GM18502 (cell line): ENCODE measurements around the gene ADAP1.
"Not testable (repeated sequence)": the region's sequence is repeated elsewhere in the genome, so short reads cannot be mapped to it uniquely, and the experiment has no call there.

Experiments used
- ATAC-seq: cut with Tn5 transposase; IDR thresholded peaks from one replicate; pipeline ENCODE4 v1.9.1; 2021; ENCODE audit warnings: mild to moderate bottlenecking; ENCODE audit not compliant: unreplicated experiment, poor library complexity

ADAP1 gene, protein sequence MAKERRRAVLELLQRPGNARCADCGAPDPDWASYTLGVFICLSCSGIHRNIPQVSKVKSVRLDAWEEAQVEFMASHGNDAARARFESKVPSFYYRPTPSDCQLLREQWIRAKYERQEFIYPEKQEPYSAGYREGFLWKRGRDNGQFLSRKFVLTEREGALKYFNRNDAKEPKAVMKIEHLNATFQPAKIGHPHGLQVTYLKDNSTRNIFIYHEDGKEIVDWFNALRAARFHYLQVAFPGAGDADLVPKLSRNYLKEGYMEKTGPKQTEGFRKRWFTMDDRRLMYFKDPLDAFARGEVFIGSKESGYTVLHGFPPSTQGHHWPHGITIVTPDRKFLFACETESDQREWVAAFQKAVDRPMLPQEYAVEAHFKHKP

GRCh38 chr7:954330-955238 lies at the start of gene ADAP1:
Gene ADAP1 (minus strand): TSS chr7:954680. CDS start chr7:954477, 203 bp downstream.
- ATAC-seq, result peak; percentile 41

DNA sequence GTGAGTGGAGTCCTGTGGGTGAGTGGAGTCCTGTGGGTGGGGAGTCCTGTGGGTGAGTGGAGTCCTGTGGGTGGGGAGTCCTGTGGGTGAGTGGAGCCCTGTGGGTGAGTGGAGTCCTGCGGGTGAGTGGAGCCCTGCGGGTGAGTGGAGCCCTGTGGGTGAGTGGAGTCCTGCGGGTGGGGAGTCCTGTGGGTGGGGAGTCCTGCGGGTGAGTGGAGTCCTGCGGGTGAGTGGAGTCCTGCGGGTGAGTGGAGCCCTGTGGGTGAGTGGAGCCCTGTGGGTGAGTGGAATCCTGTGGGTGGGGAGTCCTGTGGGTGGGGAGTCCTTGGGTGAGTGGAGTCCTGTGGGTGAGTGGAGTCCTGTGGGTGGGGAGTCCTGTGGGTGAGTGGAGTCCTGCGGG lies 48.0 kb upstream of the ADAP1 start:
- ATAC-seq, result not testable (repeated sequence)

- not testable (repeated sequence) for ATAC-seq
These were observed 47.5 kb upstream of the ADAP1 start for GRCh38 chr7:1002026-1002425.

DNA sequence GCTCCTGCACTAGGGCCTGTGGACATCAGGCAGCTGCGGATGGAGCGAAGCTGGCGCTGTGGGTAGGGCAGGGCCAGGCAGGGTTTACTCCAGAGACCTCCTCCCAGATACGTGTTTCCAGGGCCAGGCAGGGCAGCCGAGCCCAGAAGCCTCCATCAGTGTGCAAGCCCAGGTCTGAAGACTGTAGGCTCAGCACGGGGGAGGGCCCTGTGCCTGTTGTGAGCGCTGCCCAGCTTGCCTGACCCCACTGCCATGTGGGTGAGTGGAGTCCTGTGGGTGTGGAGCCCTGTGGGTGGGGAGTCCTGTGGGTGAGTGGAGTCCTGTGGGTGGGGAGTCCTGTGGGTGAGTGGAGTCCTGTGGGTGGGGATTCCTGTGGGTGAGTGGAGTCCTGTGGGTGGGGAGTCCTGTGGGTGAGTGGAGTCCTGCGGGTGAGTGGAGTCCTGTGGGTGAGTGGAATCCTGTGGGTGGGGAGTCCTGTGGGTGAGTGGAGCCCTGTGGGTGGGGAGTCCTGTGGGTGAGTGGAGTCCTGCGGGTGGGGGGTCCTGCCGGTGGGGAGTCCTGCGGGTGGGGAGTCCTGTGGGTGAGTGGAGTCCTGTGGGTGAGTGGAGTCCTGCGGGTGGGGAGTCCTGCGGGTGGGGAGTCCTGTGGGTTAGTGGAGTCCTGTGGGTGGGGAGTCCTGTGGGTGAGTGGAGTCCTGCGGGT lies 46.7 kb upstream of the ADAP1 start:
- ATAC-seq, result not testable (repeated sequence)

GRCh38 chr7:999941-1000935 lies 45.8 kb upstream of the ADAP1 start:
- no peak for ATAC-seq

DNA sequence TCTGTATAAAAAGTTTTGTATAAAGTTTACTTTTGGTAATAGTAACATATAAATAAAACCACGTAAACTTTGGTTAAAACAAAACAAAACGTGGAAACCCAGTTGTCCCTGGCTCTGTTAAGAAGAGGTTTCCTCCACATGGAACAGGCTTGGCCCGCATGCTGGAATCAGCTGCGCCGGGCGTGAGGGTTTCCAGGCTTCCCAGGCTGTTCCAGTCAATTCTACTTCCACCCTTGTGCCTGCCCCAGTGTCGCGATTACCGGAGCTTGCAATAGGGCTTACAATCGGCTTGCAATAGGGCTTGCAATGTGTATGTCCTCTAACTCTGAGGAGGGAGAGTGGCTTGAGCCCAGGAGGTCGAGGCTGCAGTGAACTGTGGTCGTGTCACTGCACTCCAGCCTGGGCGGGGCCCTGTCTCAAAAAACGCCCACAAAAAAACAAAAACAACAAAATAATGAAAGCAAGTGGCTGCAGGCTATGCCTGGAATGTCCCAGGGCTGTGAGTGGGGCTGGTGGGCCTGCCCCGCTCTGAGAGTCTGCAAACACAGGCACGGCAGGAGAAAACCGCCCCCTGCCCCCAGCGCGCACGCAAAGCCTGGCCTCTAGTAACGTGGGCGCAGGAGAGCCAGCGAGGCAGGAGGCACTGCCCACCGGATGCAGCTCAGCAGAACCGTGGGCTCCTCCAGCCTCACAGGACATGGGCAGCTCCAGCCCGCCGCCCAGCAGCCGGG lies 44.8 kb upstream of the ADAP1 start:
- ATAC-seq, result no peak

DNA sequence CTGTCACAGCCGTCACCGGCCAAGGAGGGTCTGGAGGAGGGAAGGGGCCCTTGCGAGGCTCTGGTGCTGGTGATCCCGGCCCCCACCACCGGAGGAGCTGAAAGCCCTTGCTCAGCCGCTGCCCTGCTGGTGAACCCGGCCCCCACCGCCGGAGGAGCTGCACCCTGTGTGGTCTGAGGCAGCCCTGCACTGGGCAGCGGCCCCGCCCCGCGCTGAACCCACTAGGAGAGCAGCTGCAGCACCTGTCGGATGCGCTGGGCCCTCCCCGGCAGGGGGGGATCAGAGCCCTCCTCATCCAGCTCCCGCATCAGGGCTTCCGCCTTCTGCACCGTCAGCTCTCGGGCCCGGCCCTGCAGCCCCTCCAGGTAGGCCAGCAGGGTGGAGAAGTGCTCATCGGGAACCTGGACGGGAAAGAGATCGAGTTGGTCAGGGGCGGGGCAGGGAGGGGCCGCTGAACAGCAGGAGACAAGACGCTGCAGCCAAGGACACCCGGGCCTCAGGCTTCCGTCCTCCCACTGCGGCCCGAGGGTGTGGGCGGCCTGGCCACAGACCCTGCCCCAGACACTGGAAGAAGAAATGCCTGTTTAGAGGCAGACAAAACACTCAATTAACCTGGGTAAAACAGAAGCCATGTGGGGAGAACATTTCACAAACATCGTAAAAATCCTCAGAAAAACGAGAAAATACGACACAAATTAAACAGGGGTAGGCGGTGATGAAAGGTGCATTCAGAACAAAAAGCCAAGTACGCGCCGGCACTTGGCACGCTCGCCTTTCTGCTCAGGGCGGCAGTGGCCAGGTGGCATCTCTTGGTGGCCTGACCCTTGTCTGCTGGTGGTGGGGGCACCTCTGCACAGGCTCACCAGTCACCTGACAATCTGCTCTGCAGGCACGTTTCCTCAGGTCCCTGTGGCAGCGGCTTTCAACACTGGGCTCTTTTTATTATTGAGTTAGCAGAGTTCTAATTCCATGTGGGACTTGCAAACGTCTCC lies 43.2 kb upstream of the ADAP1 start:
- ATAC-seq, result no peak

DNA sequence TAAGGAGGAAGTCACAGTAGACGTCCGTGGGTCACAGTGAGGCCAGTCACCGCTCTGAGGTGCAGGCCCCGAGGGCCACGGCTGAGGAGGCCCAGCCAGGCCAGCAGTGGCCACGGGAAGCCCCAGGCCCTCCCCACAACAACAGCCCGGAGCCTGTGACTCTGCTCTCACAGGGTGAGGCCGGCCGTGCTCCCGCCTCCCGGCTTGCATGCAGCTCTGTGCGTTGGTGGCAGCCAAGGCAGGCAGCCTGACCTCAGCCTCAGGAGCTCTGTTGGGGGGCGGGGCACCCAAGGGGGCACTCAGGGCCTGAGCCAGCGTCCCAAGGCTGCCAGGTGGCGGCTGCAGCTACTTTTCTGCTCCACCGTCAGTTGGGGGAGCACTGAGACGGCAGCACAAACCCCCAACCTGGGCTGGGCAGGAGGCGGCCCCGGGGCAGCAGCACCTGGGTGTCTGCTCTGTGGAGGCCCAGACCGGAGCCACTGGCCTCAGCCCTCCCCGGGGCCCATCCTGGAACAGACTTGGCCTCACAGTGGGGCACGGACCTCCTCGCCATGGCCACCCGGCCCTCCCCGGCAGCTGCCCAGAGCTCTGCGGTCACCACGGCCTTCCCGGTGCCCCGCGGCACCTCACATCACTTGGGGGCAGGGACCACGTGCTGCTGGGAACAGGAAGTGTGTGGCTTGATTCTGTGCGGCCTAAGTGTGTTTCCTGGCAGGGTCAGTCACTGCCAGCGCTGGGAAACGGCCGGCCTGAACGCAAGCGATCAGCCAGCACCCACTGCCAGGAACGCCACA lies 41.8 kb upstream of the ADAP1 start:
- ATAC-seq, result no peak

- no peak for ATAC-seq
These were observed 41.1 kb upstream of the ADAP1 start for GRCh38 chr7:995571-995970.

GRCh38 chr7:994592-995308 lies 40.3 kb upstream of the ADAP1 start:
- no peak for ATAC-seq

GRCh38 chr7:992709-993607 lies 38.5 kb upstream of the ADAP1 start:
- ATAC-seq, result peak; percentile 94

DNA sequence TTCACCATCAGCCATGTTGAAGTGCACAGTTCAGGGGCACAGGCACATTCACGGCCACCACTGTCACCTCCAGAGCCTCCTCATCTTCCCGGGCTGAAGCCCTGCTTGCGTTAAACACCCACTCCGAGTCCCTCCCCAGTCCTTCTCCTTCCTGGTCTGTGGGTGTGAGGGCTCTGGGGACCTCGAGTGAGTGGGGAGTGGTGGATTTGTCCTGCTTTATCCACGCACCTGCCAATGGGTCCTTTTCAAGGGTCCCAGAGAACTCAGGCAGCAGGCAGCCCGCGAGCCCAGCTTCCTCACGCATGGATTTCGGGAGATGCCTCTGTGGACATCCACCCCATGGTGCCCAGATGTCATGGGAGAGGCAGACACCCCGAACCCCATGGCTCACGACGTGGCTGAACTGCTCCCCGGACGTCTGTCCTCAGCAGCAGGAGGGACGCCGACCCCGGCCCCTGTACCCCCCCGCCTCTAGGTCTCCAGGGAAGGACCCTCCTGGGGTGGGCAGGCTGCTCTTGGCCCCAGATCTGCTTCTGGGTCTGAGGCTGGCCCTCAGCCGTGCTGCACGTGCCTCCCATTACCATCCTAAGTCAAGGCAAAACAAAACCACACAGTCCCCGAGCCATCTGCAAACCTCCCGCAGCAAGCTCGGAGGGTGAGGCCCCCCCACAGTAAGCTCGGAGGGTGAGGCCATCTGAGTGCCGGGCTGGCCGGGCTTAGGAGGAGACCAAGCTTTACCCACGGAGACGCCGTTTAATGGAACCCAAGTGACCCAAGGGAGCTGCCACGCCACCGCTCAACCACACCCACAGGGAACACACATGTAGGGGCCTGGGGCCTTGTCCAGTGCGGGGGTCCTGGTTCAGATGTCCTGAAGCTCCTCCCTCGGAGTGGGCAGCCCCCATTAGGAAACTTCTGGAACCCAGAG lies 37.5 kb upstream of the ADAP1 start:
- ATAC-seq, result no peak

DNA sequence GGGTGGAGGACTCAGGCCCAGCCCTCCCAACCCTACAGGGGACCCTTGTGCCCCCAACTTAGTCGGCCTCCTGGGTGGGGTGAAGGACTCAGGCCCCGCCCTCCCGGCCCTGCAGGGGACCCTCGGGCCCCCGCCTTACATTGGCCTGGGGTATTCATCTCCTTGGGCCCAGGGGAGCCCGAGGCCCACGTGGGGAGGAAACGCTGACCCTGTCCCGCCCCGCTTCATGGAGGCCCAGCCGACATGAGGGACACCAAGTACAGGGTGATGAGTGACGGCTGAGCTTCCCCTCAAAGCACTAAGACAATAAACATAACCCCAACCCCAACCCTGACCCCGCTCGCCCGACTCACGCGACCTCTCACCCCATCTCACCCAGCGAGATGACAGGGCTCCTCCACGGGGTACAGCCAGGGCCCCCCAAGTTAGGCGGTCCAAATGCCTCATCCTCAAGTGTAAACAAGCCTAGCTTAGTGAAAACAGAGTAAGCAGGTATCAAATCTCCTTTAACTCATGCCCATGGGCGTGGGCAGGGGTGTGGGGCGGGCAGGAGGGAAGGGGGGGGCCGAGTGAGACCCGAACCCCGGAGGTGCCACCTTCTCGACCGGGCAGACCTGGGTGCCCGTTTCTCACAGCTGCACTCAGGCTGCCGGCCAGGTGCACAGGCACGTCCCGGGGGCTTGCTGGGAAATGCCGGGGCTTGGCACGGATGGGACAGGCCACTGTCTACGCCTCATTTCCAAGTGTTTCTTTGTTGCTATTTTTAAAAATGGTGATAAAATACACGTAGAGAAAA lies 36.7 kb upstream of the ADAP1 start:
- no peak for ATAC-seq
